IPS-NIHi11 (cell line): ENCODE measurements around the gene PCLAF.

ENCODE experiments used
- DNase-seq: peaks from one replicate; pipeline ENCODE4 v3.0.0; 2012; ENCODE audit warnings: mixed read lengths, low spot score

Gene PCLAF

DNA sequence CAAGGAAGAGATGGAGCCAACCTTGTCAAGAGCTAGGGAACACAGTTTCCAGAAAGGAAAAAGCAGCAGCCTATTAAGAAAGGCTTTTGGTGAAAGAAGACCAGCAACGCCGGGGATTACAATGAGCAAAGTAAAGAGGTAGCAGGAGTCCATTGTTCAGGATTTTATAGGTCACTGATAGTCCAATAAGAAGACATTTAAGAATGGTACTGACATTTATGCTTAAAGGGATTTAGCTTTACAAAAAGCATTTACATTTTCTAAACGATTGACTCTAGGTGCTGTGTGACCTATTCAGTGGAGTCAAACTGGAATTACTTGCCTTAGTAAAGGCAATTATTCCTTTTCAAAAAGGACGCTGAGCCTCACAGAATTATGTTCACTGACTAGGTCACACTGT, 66.0 kb downstream of the PCLAF start:
- no peak for DNase-seq

DNA sequence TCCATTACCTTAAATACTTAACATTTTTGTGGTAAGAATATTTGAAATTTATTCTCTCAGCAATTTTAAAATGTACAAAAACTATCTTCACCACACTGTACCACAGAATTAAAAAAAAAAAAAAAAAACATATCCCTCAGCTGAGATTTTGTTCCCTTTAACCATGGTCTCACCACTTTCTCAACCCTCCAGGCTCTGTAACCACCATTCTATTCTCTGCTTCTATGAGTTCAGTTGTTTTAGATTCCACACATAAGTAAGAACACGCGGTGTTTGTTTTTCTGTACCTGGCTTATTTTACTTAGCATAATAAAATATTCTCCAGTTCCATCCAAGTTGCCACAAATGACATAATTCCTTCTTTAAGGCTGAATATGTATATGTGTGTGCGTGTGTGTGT, 66.8 kb downstream of the PCLAF start:
- DNase-seq = no peak
